ENCODE data around the gene SMAD4. TPM values are rescaled to one million over a fixed set of nuclear protein-coding genes. Genes with fewer than 3 reads are reported as not detected.
"Not testable (repeated sequence)": the region's sequence is repeated elsewhere in the genome, so short reads cannot be mapped to it uniquely, and the experiment has no call there.

SMAD4 gene
- polyA plus RNA-seq, 4 donors, result 16.8 to 88.5 (median 19.7) TPM

DNA sequence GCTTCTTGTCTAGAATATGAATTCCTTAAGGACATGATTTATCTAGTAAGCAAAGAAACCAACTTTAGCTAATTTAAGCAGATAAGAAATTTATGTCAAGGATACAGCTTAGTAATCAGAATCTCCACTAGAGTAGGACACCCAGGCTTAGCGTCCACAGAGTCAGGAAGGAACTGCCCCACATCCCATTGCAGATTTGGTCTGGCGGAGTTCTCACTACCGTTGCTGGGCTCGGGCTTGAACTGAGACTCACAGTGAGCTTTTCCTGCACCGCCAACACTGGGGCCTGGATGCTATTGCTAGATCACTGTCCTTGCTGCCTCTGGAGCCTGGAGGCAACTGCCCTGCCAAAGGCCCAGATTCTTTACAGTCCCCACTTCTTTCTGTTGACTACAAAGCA, 68.1 kb downstream of the SMAD4 start:
- H3K9me3 ChIP-seq (ENCODE audit: control insufficient read depth in 2 of 2, insufficient read depth in 1 of 2, low read depth in 1 of 2, low read length in 1 of 2), result peaks cover 0 to 4% of the 10 kb centered on the region in 2 donors
- no peaks in the 10 kb centered on the region for H3K36me3 ChIP-seq (ENCODE audit: control insufficient read depth in 3 of 3, insufficient read depth in 2 of 3, low read depth in 1 of 3, low read length in 3 of 3)
- no peak overlapping the region for H3K4me3 ChIP-seq (ENCODE audit: low read depth in 1 of 3, low read length in 3 of 3)
- no peak for DNase-seq
- no peaks in the 10 kb centered on the region for H3K27me3 ChIP-seq (ENCODE audit: control insufficient read depth in 3 of 3, insufficient read depth in 3 of 3, low read length in 3 of 3)
- FAIRE-seq, result no peak
- no peaks in the 10 kb centered on the region for H3K4me1 ChIP-seq (ENCODE audit: control insufficient read depth in 3 of 3, insufficient read depth in 2 of 3, low read depth in 1 of 3, low read length in 2 of 3)
- WGBS, 3 donors, result 85 to 88% (median 88%) methylated on average over 5 of the region's 5 CpGs
- H3K27ac ChIP-seq (ENCODE audit: low read depth in 1 of 3, low read length in 2 of 3), result no peak overlapping the region

- Histone ChIP-seq H3K9me3 (ENCODE audit: control insufficient read depth in 2 of 2, insufficient read depth in 1 of 2, low read depth in 1 of 2, low read length in 1 of 2) (peaks cover 0 to 4% of the 10 kb centered on the region in 2 donors), H3K27me3 (ENCODE audit: control insufficient read depth in 3 of 3, insufficient read depth in 3 of 3, low read length in 3 of 3) (no peaks in the 10 kb centered on the region), H3K36me3 (ENCODE audit: control insufficient read depth in 3 of 3, insufficient read depth in 2 of 3, low read depth in 1 of 3, low read length in 3 of 3) (no peaks in the 10 kb centered on the region), H3K4me3 (ENCODE audit: low read depth in 1 of 3, low read length in 3 of 3) (no peak overlapping the region), H3K27ac (ENCODE audit: low read depth in 1 of 3, low read length in 2 of 3) (no peak overlapping the region), H3K4me1 (ENCODE audit: control insufficient read depth in 3 of 3, insufficient read depth in 2 of 3, low read depth in 1 of 3, low read length in 2 of 3) (no peaks in the 10 kb centered on the region)
- WGBS, 3 donors, result 82 to 95% (median 89%) methylated on average over 1 of the region's 1 CpG
- FAIRE-seq (no peak), DNase-seq (no peak)
Measured at GRCh38 chr18:51098513-51098912, 68.5 kb downstream of the SMAD4 start.

- FAIRE-seq, result no peak
Measured at GRCh38 chr18:51100385-51101120, 70.5 kb downstream of the SMAD4 start.

DNA sequence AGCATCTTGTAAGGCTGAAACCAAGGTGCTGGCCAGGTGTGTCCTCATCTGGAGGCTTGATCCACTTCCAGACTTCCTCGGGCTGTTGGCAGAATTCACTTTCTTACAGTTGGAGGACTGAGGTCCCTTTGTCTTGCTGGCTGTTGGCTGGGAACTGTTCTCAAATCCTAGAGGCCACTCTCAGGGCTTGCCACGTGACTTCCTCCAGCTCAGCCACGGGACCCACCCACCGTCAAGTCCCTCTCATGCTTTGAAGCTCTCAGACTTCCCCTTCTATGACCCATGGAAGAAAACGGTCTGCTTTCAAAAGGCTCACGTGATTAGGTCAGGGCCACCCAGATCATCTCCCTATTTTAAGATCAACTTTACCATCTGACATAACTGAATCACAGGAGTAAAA, 77.1 kb downstream of the SMAD4 start:
- H3K36me3 ChIP-seq (ENCODE audit: control insufficient read depth in 3 of 3, insufficient read depth in 2 of 3, low read depth in 1 of 3, low read length in 3 of 3), result no peaks in the 10 kb centered on the region
- FAIRE-seq (no peak), DNase-seq (no peak)
- H3K4me1 ChIP-seq (ENCODE audit: control insufficient read depth in 3 of 3, insufficient read depth in 2 of 3, low read depth in 1 of 3, low read length in 2 of 3), result peaks cover 0 to 5% (median 0%) of the 10 kb centered on the region in 3 donors
- no peak overlapping the region for H3K27ac ChIP-seq (ENCODE audit: low read depth in 1 of 3, low read length in 2 of 3)
- H3K4me3 ChIP-seq (ENCODE audit: low read depth in 1 of 3, low read length in 3 of 3), result no peak overlapping the region
- H3K9me3 ChIP-seq (ENCODE audit: control insufficient read depth in 2 of 2, insufficient read depth in 1 of 2, low read depth in 1 of 2, low read length in 1 of 2), result peaks cover 0 to 5% of the 10 kb centered on the region in 2 donors
- WGBS, 3 donors, result 66 to 87% (median 69%) methylated on average over 6 of the region's 6 CpGs
- H3K27me3 ChIP-seq (ENCODE audit: control insufficient read depth in 3 of 3, insufficient read depth in 3 of 3, low read length in 3 of 3), result no peaks in the 10 kb centered on the region

More at GRCh38 chr18:51100385-51101120, 70.5 kb downstream of the SMAD4 start:
- WGBS, 3 donors, result 66 to 78% (median 75%) methylated on average over 8 of the region's 8 CpGs
- Histone ChIP-seq H3K27ac (ENCODE audit: low read depth in 1 of 3, low read length in 2 of 3) (no peak overlapping the region), H3K9me3 (ENCODE audit: control insufficient read depth in 2 of 2, insufficient read depth in 1 of 2, low read depth in 1 of 2, low read length in 1 of 2) (peaks cover 0 to 4% of the 10 kb centered on the region in 2 donors), H3K4me3 (ENCODE audit: low read depth in 1 of 3, low read length in 3 of 3) (no peak overlapping the region), H3K36me3 (ENCODE audit: control insufficient read depth in 3 of 3, insufficient read depth in 2 of 3, low read depth in 1 of 3, low read length in 3 of 3) (no peaks in the 10 kb centered on the region), H3K27me3 (ENCODE audit: control insufficient read depth in 3 of 3, insufficient read depth in 3 of 3, low read length in 3 of 3) (no peaks in the 10 kb centered on the region), H3K4me1 (ENCODE audit: control insufficient read depth in 3 of 3, insufficient read depth in 2 of 3, low read depth in 1 of 3, low read length in 2 of 3) (no peaks in the 10 kb centered on the region)
- no peak for DNase-seq

- Histone ChIP-seq H3K27me3 (ENCODE audit: control insufficient read depth in 3 of 3, insufficient read depth in 3 of 3, low read length in 3 of 3) (no peaks in the 10 kb centered on the region), H3K27ac (ENCODE audit: low read depth in 1 of 3, low read length in 2 of 3) (no peak overlapping the region), H3K4me1 (ENCODE audit: control insufficient read depth in 3 of 3, insufficient read depth in 2 of 3, low read depth in 1 of 3, low read length in 2 of 3) (peaks cover 0 to 5% (median 0%) of the 10 kb centered on the region in 3 donors), H3K9me3 (ENCODE audit: control insufficient read depth in 2 of 2, insufficient read depth in 1 of 2, low read depth in 1 of 2, low read length in 1 of 2) (peaks cover 0 to 7% of the 10 kb centered on the region in 2 donors), H3K4me3 (ENCODE audit: low read depth in 1 of 3, low read length in 3 of 3) (no peak overlapping the region), H3K36me3 (ENCODE audit: control insufficient read depth in 3 of 3, insufficient read depth in 2 of 3, low read depth in 1 of 3, low read length in 3 of 3) (no peaks in the 10 kb centered on the region)
- 64 to 70% (median 68%) methylated on average over 9 of the region's 9 CpGs for WGBS, 3 donors
- DNase-seq (peak; percentile 46 to 62), FAIRE-seq (no peak)
Measured at GRCh38 chr18:51107598-51108305, 77.7 kb downstream of the SMAD4 start.

- Histone ChIP-seq H3K4me1 (ENCODE audit: control insufficient read depth in 3 of 3, insufficient read depth in 2 of 3, low read depth in 1 of 3, low read length in 2 of 3) (peaks cover 0 to 5% (median 0%) of the 10 kb centered on the region in 3 donors), H3K4me3 (ENCODE audit: low read depth in 1 of 3, low read length in 3 of 3) (no peak overlapping the region), H3K27me3 (ENCODE audit: control insufficient read depth in 3 of 3, insufficient read depth in 3 of 3, low read length in 3 of 3) (no peaks in the 10 kb centered on the region), H3K36me3 (ENCODE audit: control insufficient read depth in 3 of 3, insufficient read depth in 2 of 3, low read depth in 1 of 3, low read length in 3 of 3) (no peaks in the 10 kb centered on the region), H3K27ac (ENCODE audit: low read depth in 1 of 3, low read length in 2 of 3) (no peak overlapping the region), H3K9me3 (ENCODE audit: control insufficient read depth in 2 of 2, insufficient read depth in 1 of 2, low read depth in 1 of 2, low read length in 1 of 2) (peaks cover 0 to 7% of the 10 kb centered on the region in 2 donors)
- FAIRE-seq (no peak), DNase-seq (no peak)
- 75 to 91% (median 82%) methylated on average over 5 of the region's 5 CpGs for WGBS, 3 donors
Measured at GRCh38 chr18:51108330-51108729, 78.3 kb downstream of the SMAD4 start.

- Histone ChIP-seq H3K27ac (ENCODE audit: low read depth in 1 of 3, low read length in 2 of 3) (no peak overlapping the region), H3K4me1 (ENCODE audit: control insufficient read depth in 3 of 3, insufficient read depth in 2 of 3, low read depth in 1 of 3, low read length in 2 of 3) (peaks cover 0 to 5% (median 0%) of the 10 kb centered on the region in 3 donors), H3K36me3 (ENCODE audit: control insufficient read depth in 3 of 3, insufficient read depth in 2 of 3, low read depth in 1 of 3, low read length in 3 of 3) (no peaks in the 10 kb centered on the region), H3K9me3 (ENCODE audit: control insufficient read depth in 2 of 2, insufficient read depth in 1 of 2, low read depth in 1 of 2, low read length in 1 of 2) (peaks cover 0 to 11% of the 10 kb centered on the region in 2 donors), H3K4me3 (ENCODE audit: low read depth in 1 of 3, low read length in 3 of 3) (no peak overlapping the region), H3K27me3 (ENCODE audit: control insufficient read depth in 3 of 3, insufficient read depth in 3 of 3, low read length in 3 of 3) (no peaks in the 10 kb centered on the region)
- FAIRE-seq (no peak), DNase-seq (peak; percentile 39 to 64)
- WGBS, 3 donors, result 30 to 40% (median 38%) methylated on average over 36 to 42 of the region's 42 CpGs
Measured at GRCh38 chr18:51110073-51110797, 80.2 kb downstream of the SMAD4 start.

DNA sequence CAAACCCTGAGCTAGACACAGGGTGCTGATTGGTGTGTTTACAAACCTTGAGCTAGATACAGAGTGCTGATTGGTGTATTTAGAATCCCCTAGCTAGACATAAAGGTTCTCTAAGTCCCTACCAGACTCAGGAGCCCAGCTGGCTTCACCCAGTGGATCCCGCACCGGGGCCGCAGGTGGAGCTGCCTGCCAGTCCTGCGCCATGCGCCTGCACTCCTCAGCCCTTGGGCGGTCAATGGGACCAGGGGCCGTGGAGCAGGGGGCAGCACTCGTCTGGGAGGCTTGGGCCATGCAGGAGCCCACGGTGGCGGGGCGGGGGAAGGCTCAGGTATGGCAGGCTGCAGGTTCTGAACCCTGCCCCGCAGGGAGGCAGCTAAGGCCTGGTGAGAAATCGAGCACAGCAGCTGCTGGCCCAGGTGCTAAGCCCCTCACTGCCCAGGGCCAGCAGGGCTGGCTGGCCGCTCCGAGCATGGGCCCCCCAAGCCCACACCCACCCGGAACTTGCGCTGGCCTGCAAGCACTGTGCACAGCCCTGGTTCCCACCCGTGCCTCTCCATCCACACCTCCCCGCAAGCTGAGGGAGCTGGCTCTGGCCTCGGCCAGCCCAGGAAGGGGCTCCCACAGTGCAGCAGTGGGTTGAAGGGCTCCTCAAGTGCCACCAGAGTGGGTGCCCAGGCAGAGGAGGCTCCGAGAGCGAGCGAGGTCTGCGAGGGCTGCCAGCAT, 81.8 kb downstream of the SMAD4 start:
- not testable (repeated sequence) for H3K36me3 ChIP-seq (ENCODE audit: control insufficient read depth in 3 of 3, insufficient read depth in 2 of 3, low read depth in 1 of 3, low read length in 3 of 3); H3K27me3 ChIP-seq (ENCODE audit: control insufficient read depth in 3 of 3, insufficient read depth in 3 of 3, low read length in 3 of 3); FAIRE-seq; H3K4me3 ChIP-seq (ENCODE audit: low read depth in 1 of 3, low read length in 3 of 3); H3K27ac ChIP-seq (ENCODE audit: low read depth in 1 of 3, low read length in 2 of 3); H3K4me1 ChIP-seq (ENCODE audit: control insufficient read depth in 3 of 3, insufficient read depth in 2 of 3, low read depth in 1 of 3, low read length in 2 of 3); DNase-seq
- 94 to 96% (median 96%) methylated on average over 20 to 24 of the region's 24 CpGs for WGBS, 3 donors
- peaks cover 0 to 11% of the 10 kb centered on the region in 2 donors for H3K9me3 ChIP-seq (ENCODE audit: control insufficient read depth in 2 of 2, insufficient read depth in 1 of 2, low read depth in 1 of 2, low read length in 1 of 2)

Data from small intestine (tissue), 7 donors.